IPS DF 4.7 (cell line): ENCODE results near the gene ANAPC5.
A peak's percentile ranks its signal among the peaks of the same experiment; 100 is the strongest.
"Not testable (repeated sequence)": the region's sequence is repeated elsewhere in the genome, so short reads cannot be mapped to it uniquely, and the experiment has no call there.

Experiments used
- DNase-seq: peaks from one replicate; pipeline ENCODE4 v3.0.0-alpha.2; 2013; ENCODE audit warnings: low spot score; ENCODE audit errors: extremely low read depth

Gene ANAPC5

DNA sequence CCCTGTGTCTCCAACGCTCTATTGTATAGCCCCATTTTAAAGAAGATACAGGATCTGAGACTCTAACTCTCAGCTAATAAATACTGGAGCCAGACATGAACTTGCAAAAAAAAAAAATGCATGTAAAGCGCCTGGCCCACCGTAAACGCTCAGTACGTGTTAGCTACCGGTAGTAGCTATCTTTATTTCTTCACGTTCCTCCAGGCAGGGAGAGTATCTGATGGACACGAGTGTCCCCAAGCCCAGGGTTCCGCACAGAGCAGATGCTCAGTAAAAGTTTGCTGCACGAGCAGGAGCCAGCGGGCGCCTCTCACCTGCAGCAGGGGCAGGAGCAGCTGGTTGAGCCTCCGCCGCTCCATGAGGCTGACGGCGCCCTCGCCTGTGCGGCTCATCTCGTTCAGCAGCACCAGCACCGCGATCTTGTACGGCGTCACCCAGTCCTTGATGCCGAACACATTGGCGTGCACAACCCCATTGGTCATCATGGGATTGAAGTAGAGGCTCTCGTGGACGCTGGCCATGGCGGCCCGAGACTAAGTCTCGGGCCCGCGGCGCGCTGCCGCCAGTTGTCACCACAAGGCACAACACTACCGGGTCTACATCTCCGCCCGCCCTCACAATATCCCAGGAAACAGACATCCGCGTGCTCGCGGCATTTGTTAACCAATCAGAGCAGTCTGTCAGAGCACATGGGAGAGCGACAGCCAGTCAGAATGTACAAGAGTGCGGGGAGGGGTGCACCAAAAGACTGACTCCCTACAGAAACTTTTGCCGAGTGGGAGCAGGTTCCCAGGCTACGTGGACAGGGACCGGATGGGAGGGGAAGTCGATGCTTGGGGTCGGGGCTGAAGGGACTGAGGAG, at the start of gene ANAPC5:
Gene ANAPC5 (minus strand): TSS at position 592 of the 862 bp plus-strand sequence. CDS start 71 bp downstream, at position 521.
- peak; percentile 98 for DNase-seq

DNA sequence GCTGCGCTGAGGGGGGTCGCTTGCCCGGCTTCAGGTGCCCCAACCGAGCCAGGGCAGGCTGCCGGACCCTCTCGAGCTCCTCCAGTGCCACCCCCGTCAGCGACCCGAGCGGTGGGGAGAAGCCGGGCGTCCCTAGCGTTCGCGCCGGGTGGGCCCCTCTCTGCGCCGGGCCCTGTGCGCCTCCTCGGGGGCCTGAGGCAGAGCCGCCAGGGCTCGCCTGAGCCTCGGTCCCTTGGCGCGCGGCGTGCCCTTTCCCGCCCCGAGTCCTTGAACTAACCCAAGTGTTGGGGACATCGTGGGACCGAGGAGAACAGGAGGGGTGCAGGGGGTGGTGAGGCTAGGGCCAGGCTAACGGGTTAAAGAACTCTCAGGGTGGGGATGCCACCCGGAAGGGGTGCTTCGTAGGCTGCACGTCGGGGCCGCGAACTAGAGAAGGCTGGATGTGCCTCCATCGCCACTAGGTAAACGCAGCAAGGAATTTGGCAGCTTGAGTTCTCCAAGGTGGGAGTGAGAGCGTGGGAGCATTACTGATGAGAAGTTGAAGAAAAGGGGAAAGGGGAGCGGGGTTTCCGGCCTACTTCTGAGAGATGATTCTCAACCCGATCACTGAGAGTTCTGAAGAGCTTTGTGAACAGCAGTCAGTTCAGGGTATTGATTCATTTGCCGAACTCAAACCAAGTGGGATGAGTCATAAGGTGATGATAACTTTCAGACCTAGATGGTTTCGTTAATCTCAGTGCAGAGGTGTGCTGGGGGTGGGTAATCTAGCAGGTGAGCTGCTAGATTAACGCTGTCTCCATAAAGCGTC, 48.3 kb upstream of the ANAPC5 start:
- DNase-seq, result no peak

- DNase-seq, result peak; percentile 96
These were observed 47.5 kb upstream of the ANAPC5 start, which contains the start of gene RNF34 for GRCh38 chr12:121399391-121400331. TSS of gene RNF34 (plus strand) at chr12:121400118. CDS start at chr12:121400213, 95 bp downstream.

DNA sequence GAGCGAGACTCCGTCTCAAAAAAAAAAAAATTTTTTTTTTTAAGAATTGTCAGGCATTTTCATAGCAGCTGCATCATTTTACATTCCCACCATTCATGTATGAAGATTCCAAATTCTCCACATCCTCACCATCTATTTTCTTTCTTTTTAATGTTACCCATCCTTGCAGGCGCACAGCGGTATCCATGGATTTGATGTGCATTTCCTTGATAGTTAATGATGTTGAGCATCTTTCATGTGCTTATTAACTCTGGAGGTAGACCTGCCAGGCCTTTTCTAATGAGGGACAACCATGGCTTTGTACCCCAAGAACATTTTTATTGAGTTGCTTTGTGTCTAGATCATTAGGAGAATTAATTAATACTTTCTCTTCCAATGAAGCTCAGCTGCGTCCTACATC, 46.1 kb upstream of the ANAPC5 start:
- no peak for DNase-seq

- no peak for DNase-seq
These were observed 45.3 kb upstream of the ANAPC5 start for GRCh38 chr12:121397521-121397920.

DNA sequence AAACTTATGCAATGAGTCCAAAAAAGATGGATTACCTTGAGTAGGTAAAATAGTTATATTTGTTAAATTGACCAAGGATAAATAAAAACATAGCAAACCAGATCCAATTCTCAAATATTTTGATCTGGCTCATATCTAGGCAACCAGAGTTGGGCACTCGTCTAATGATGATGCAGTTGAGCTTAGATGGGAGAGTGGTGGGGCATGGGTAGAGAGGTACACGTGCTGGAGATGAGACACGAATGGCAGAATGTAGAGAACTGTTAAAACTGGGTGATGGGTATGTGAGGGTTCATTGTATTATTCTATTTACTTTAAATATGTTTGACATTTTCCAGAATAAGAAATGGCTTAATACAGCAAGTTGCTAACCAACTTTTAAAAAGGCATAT, 40.1 kb upstream of the ANAPC5 start:
- DNase-seq, result no peak

- DNase-seq, result no peak
These were observed 39.6 kb upstream of the ANAPC5 start for GRCh38 chr12:121391619-121392324.

DNA sequence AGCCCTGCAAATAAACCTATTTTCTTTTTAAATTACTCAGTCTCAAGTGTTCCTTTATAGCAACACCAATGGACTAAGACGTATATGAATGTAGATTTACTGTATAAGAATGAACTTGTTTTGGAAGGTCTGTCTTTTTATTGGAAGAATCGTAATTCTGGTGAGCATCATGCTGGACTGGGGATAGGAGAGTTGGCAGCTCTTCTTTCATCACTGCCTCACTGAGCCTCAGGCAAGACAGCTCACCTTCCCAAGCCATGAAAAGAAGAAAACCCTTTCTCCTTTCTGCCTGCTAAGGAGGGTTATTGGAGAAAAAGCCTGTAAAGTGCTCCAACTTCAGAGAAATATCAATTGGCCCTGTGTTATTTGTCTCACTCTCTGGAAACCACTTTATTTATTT, 38.6 kb upstream of the ANAPC5 start:
- DNase-seq, result no peak

DNA sequence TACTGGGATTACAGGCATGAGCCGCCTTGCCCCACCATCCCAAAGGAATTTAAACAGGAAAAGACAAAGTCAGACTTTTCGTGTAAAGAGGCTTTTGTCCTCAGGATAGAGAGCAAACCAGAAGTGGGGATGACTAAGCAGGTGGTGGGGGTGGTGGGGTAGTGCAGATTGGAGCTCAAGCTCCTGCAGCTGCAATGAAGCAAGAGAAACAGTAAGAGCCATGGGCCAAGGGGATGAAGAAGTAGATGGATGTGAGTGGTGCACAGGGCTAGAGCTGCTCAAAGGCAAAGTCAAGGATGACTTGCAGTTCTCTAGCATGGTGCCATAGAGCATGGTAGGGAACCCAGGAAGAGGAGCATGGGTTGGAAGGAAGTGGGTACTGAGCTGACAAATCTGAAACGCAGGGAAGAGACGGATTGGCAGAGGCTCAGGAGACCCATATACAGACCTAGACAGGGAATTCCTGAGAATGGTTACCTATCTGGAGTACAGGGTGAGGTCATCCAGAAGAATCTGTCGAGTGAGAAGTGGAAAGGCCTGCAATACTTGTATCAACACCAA, 36.3 kb upstream of the ANAPC5 start:
- no peak for DNase-seq

GRCh38 chr12:121384891-121385290, 32.7 kb upstream of the ANAPC5 start:
- DNase-seq, result not testable (repeated sequence)

GRCh38 chr12:121383601-121384021, 31.4 kb upstream of the ANAPC5 start:
- DNase-seq, result no peak

- no peak for DNase-seq
These were observed 27.7 kb upstream of the ANAPC5 start for GRCh38 chr12:121379945-121380344.

- DNase-seq, result no peak
These were observed 26.5 kb upstream of the ANAPC5 start for GRCh38 chr12:121378736-121379135.

- DNase-seq, result no peak
These were observed 24.8 kb upstream of the ANAPC5 start for GRCh38 chr12:121376754-121377697.

- not testable (repeated sequence) for DNase-seq
These were observed 22.9 kb upstream of the ANAPC5 start for GRCh38 chr12:121374945-121375584.

GRCh38 chr12:121374336-121374735, 22.1 kb upstream of the ANAPC5 start:
- DNase-seq, result not testable (repeated sequence)

- no peak for DNase-seq
These were observed 21.5 kb upstream of the ANAPC5 start for GRCh38 chr12:121373755-121374154.

DNA sequence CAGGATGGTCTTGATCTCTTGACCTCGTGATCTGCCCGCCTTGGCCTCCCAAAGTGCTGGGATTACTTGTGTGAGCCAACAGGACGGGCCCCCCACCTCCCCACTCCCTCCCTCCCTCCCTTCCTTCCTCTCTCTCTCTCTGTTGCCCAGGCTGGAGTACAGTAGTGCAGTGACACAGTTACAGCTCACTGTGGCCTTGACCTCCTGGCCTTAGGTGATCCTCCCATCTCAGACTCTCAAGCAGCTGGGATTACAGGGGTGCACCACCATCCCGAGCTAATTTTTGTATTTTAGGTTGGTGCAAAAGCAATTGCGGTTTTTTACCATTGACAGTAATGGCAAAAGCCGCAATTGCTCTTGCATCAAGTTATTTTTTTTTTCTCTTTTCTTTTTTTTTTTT, 19.2 kb upstream of the ANAPC5 start:
- no peak for DNase-seq

GRCh38 chr12:121366063-121366459, 13.8 kb upstream of the ANAPC5 start:
- DNase-seq, result no peak
